ENCODE data around the gene PHLPP1.

PHLPP1 gene

GRCh38 chr18:62863579-62864001 is 148.2 kb downstream of the PHLPP1 start:
- H3K27ac ChIP-seq (ENCODE audit: low read length) = no peak overlapping the region
- no peak overlapping the region for H2AFZ ChIP-seq (ENCODE audit: low read length)
- H3K9ac ChIP-seq (ENCODE audit: low read length) = no peak overlapping the region
- no peaks in the 10 kb centered on the region for H3K27me3 ChIP-seq (replicated peaks; ENCODE audit: insufficient read depth, low read length)
- H3K4me3 ChIP-seq (ENCODE audit: low read length) = no peak overlapping the region
- TF ChIP-seq EZH2 (optimal IDR thresholded peaks at IDR 0.05; ENCODE audit: low read depth, low read length) (no peak), EZH2phosphoT487 (IDR thresholded peaks at IDR 0.05; ENCODE audit: low read length) (no peak)
- TF ChIP-seq, protein P1, sequence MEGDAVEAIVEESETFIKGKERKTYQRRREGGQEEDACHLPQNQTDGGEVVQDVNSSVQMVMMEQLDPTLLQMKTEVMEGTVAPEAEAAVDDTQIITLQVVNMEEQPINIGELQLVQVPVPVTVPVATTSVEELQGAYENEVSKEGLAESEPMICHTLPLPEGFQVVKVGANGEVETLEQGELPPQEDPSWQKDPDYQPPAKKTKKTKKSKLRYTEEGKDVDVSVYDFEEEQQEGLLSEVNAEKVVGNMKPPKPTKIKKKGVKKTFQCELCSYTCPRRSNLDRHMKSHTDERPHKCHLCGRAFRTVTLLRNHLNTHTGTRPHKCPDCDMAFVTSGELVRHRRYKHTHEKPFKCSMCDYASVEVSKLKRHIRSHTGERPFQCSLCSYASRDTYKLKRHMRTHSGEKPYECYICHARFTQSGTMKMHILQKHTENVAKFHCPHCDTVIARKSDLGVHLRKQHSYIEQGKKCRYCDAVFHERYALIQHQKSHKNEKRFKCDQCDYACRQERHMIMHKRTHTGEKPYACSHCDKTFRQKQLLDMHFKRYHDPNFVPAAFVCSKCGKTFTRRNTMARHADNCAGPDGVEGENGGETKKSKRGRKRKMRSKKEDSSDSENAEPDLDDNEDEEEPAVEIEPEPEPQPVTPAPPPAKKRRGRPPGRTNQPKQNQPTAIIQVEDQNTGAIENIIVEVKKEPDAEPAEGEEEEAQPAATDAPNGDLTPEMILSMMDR (IDR thresholded peaks at IDR 0.05; ENCODE audit: low read length) = no peak
- no peaks in the 10 kb centered on the region for H3K36me3 ChIP-seq (replicated peaks; ENCODE audit: insufficient read depth, low read length)
- H3K9me2 ChIP-seq (replicated peaks; ENCODE audit: insufficient read depth, low read length) = no peaks in the 10 kb centered on the region
- no peak for DNase-seq
- H3K4me2 ChIP-seq (ENCODE audit: low read depth, low read length) = no peak overlapping the region
- H3F3A ChIP-seq (ENCODE audit: insufficient read depth, low read length) = peaks cover under 1% of the 10 kb centered on the region; the same call in 1 of the 2 replicates
- H3K9me3 ChIP-seq (replicated peaks; ENCODE audit: insufficient read depth, low read length) = no peaks in the 10 kb centered on the region
- H3K79me2 ChIP-seq (ENCODE audit: low read length) = no peaks in the 10 kb centered on the region
- peaks cover 2% of the 10 kb centered on the region for H3K4me1 ChIP-seq (ENCODE audit: low read length)
- H4K20me1 ChIP-seq (ENCODE audit: insufficient read depth, low read length) = no peaks in the 10 kb centered on the region

DNA sequence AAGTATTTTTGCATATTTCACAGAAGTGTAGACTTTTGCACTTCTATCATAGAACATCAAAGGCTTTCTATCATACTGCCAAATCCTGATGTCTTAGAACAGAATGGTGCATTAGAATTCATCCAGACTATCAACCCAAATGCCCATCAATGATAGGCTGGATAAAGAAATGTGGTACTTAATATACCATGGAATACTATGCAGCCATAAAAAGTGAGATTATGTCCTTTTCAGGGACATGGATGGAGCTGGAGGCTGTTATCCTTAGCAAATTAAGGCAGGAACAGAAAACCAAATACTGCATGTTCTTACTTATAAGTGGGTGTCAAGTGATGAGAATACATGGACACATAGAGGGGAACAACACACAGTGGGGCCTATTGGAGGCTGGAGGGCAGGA is 150.2 kb downstream of the PHLPP1 start:
- no peaks in the 10 kb centered on the region for H3K9me3 ChIP-seq (replicated peaks; ENCODE audit: insufficient read depth, low read length)
- no peak overlapping the region for H2AFZ ChIP-seq (ENCODE audit: low read length)
- H3K36me3 ChIP-seq (replicated peaks; ENCODE audit: insufficient read depth, low read length) = no peaks in the 10 kb centered on the region
- no peak for DNase-seq
- H3K4me1 ChIP-seq (ENCODE audit: low read length) = peaks cover 15% of the 10 kb centered on the region
- peaks cover 20% of the 10 kb centered on the region for H3F3A ChIP-seq (ENCODE audit: insufficient read depth, low read length)
- TF ChIP-seq, protein P1 (IDR thresholded peaks at IDR 0.05; ENCODE audit: low read length) = no peak
- no peak for TF ChIP-seq EZH2 (optimal IDR thresholded peaks at IDR 0.05; ENCODE audit: low read depth, low read length)
- no peak for TF ChIP-seq EZH2phosphoT487 (IDR thresholded peaks at IDR 0.05; ENCODE audit: low read length)
- no peaks in the 10 kb centered on the region for H3K79me2 ChIP-seq (ENCODE audit: low read length)
- no peak overlapping the region for H3K4me2 ChIP-seq (ENCODE audit: low read depth, low read length)
- H3K4me3 ChIP-seq (ENCODE audit: low read length) = no peak overlapping the region
- H3K9ac ChIP-seq (ENCODE audit: low read length) = no peak overlapping the region
- no peaks in the 10 kb centered on the region for H3K27me3 ChIP-seq (replicated peaks; ENCODE audit: insufficient read depth, low read length)
- H4K20me1 ChIP-seq (ENCODE audit: insufficient read depth, low read length) = no peaks in the 10 kb centered on the region
- H3K9me2 ChIP-seq (replicated peaks; ENCODE audit: insufficient read depth, low read length) = no peaks in the 10 kb centered on the region
- H3K27ac ChIP-seq (ENCODE audit: low read length) = no peak overlapping the region

DNA sequence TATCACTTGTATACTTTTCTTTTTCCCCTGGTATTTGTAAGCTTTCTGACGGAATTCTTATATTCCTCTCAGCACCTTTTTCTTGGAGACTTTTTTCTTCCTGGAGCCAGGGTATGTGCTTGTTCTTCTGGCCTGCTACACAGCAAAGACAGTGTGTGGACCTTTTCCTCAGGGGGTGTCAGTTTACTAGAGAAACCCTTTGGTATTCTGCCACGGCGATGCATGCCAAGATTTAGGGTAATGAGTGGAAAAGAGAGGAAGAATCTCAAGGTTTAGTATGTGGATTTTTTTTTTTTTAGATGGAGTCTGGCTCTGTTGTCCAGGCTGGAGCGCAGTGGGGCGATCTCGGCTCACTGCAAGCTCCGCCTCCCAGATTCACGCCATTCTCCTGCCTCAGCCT is 152.2 kb downstream of the PHLPP1 start:
- no peaks in the 10 kb centered on the region for H3K27me3 ChIP-seq (replicated peaks; ENCODE audit: insufficient read depth, low read length)
- no peak overlapping the region for H3K4me2 ChIP-seq (ENCODE audit: low read depth, low read length)
- H3K4me1 ChIP-seq (ENCODE audit: low read length) = peaks cover 24% of the 10 kb centered on the region
- no peaks in the 10 kb centered on the region for H4K20me1 ChIP-seq (ENCODE audit: insufficient read depth, low read length)
- no peaks in the 10 kb centered on the region for H3K36me3 ChIP-seq (replicated peaks; ENCODE audit: insufficient read depth, low read length)
- H2AFZ ChIP-seq (ENCODE audit: low read length) = no peak overlapping the region
- DNase-seq = no peak
- H3K9me2 ChIP-seq (replicated peaks; ENCODE audit: insufficient read depth, low read length) = no peaks in the 10 kb centered on the region
- no peak overlapping the region for H3K4me3 ChIP-seq (ENCODE audit: low read length)
- peaks cover 24% of the 10 kb centered on the region for H3F3A ChIP-seq (ENCODE audit: insufficient read depth, low read length)
- no peaks in the 10 kb centered on the region for H3K79me2 ChIP-seq (ENCODE audit: low read length)
- no peak overlapping the region for H3K9ac ChIP-seq (ENCODE audit: low read length)
- no peaks in the 10 kb centered on the region for H3K9me3 ChIP-seq (replicated peaks; ENCODE audit: insufficient read depth, low read length)
- TF ChIP-seq EZH2 (optimal IDR thresholded peaks at IDR 0.05; ENCODE audit: low read depth, low read length) (no peak), EZH2phosphoT487 (IDR thresholded peaks at IDR 0.05; ENCODE audit: low read length) (no peak)
- TF ChIP-seq, protein P1 (IDR thresholded peaks at IDR 0.05; ENCODE audit: low read length) = no peak
- no peak overlapping the region for H3K27ac ChIP-seq (ENCODE audit: low read length)
